ENCODE data around the gene KDM3A. TPM values are rescaled to one million over a fixed set of nuclear protein-coding genes. Genes with fewer than 3 reads are reported as not detected.

The KDM3A gene
- total and polyA plus RNA-seq, 2 of the 8 experiments (the other 6 are each of a cell fraction or from before 2014, with no cell fraction given): 15.8 to 29.2 TPM

- H3K14ac ChIP-seq (ENCODE audit: insufficient read length): no peak overlapping the region
- no peak overlapping the region for H4K5ac ChIP-seq (ENCODE audit: insufficient read length, low read depth, low read length)
- H3K23ac ChIP-seq (ENCODE audit: insufficient read length): no peak overlapping the region
- no peak overlapping the region for H4K91ac ChIP-seq (replicated peaks; ENCODE audit: insufficient read length, low read length)
- WGBS, 2 experiments (ENCODE audit: extremely low coverage in 1 of 2, insufficient coverage in 1 of 2, insufficient read length in 1 of 2, insufficient replicate concordance in 2 of 2, low coverage in 1 of 2, low lambda C conversion rate in 2 of 2, missing lambda C conversion rate in 1 of 2): 82% methylated on average over 7 of the region's 7 CpGs; no CpG with 5 or more reads in 1 of the 2 experiments
- H3K4me1 ChIP-seq (replicated peaks in 1 of 4; ENCODE audit: control insufficient read depth in 3 of 4, insufficient read depth in 4 of 4, low read length in 3 of 4): peaks cover 0 to 5% (median 0%) of the 10 kb centered on the region in 4 experiments; a peak in 1 of 7 replicates
- no peak overlapping the region for H2AK5ac ChIP-seq (ENCODE audit: low read depth, low read length)
- H3K18ac ChIP-seq (ENCODE audit: extremely low read depth, low read length): no peak overlapping the region
- no peak overlapping the region for H3K4me3 ChIP-seq (ENCODE audit: extremely low read depth in 1 of 4, insufficient read depth in 2 of 4, low read depth in 3 of 4, low read length in 4 of 4)
- no peaks in the 10 kb centered on the region; a peak in 2 of 7 replicates for H3K27me3 ChIP-seq (replicated peaks in 1 of 4; ENCODE audit: control insufficient read depth in 3 of 4, extremely low read depth in 1 of 4, insufficient read depth in 3 of 4, low read length in 3 of 4)
- no peak overlapping the region for H2BK15ac ChIP-seq (ENCODE audit: low read length)
- H3K56ac ChIP-seq (replicated peaks; ENCODE audit: insufficient read length, low read depth, low read length): no peak overlapping the region
- FAIRE-seq (no peak), DNase-seq (ENCODE audit: low read depth in 1 of 2, low spot score in 2 of 2) (no peak)
- H3K9ac ChIP-seq (replicated peaks in 1 of 4; ENCODE audit: extremely low read depth in 1 of 4, low read depth in 3 of 4, low read length in 3 of 4): no peak overlapping the region
- ChIA-PET CTCF (ENCODE audit: partially characterized antibody) (interaction anchor here (0.6 kb wide), 1 partner anchor 951 kb away, joined by 5 read pairs; no protein-coding TSS in a partner anchor), POLR2A (ENCODE audit: partially characterized antibody) (interaction anchor here (1.9 kb wide), 1 partner anchor 8 kb away, joined by 6 read pairs; no protein-coding TSS in a partner anchor)
- no peak overlapping the region for H3K4ac ChIP-seq (replicated peaks; ENCODE audit: insufficient read length, low read depth, low read length)
- H3K27ac ChIP-seq (ENCODE audit: low read depth, low read length): no peak overlapping the region
- H3K4me2 ChIP-seq (ENCODE audit: insufficient read depth in 1 of 2, low read depth in 2 of 2, low read length in 2 of 2): peak overlapping the region in 1 of 2 experiments; percentile 100; a peak in 1 of 4 replicates
- no peak overlapping the region for H2BK5ac ChIP-seq (ENCODE audit: low read depth, low read length)
- H3K79me2 ChIP-seq (ENCODE audit: control insufficient read depth in 1 of 2, insufficient read depth in 2 of 2, low read length in 2 of 2): peaks cover 3 to 60% of the 10 kb centered on the region in 2 experiments; a peak in 3 of 4 replicates
- peaks cover 5 to 9% of the 10 kb centered on the region in 2 experiments for H4K20me1 ChIP-seq (replicated peaks in 1 of 2; ENCODE audit: control insufficient read depth in 1 of 2, insufficient read depth in 2 of 2, low read length in 2 of 2)
- H2BK120ac ChIP-seq (replicated peaks; ENCODE audit: low read depth, low read length): no peak overlapping the region
- no peak overlapping the region for H4K8ac ChIP-seq (ENCODE audit: extremely low read depth, insufficient read depth, low read length)
- peaks cover 7% of the 10 kb centered on the region for H3K79me1 ChIP-seq (ENCODE audit: low read depth, low read length)
- H2BK20ac ChIP-seq (ENCODE audit: low read length): no peak overlapping the region
- no peak overlapping the region for H2AFZ ChIP-seq (ENCODE audit: low read length)
- H3K9me3 ChIP-seq (ENCODE audit: insufficient read depth in 2 of 2, low read depth in 1 of 2, low read length in 1 of 2): peaks cover 7 to 15% of the 10 kb centered on the region in 2 experiments
- H3K36me3 ChIP-seq (ENCODE audit: control insufficient read depth in 2 of 4, insufficient read depth in 4 of 4, low read length in 3 of 4): peaks cover 0 to 14% (median 2%) of the 10 kb centered on the region in 4 experiments; a peak in 2 of 8 replicates
- H2BK12ac ChIP-seq (ENCODE audit: low read depth, low read length): no peak overlapping the region
- H3K23me2 ChIP-seq (ENCODE audit: low read depth, low read length): peaks cover 7% of the 10 kb centered on the region; the same call in 1 of the 2 replicates
- TF ChIP-seq SAP30 (IDR thresholded peaks at IDR 0.05; ENCODE audit: insufficient read depth, insufficient replicate concordance, low read length) (no peak), ASH2L (IDR thresholded peaks at IDR 0.05; ENCODE audit: low read length) (no peak)
These were observed 2.6 kb downstream of the KDM3A start for GRCh38 chr2:86443631-86444350.
